ENCODE measurements around the gene PAQR4.

PAQR4 gene

DNA sequence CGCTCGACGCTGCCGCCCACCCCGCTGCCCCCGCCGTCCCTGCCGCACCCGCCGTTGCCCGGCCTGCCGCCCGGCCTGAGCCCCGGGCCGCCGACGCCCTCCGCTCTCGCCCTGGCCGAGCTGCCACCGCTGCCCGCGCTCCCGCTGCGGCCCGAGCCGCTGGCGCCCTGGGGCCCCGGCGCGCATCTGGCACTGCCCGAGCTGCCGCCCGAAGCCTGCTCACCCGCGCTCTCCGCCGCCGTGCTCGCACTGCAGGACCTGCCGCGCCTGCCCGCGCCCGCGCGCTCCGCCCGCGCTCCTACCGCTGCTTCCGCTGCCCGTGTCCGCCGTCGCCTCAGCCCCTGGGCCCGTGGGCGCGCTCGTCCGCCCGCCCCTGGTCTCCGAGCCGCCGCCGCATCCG, 35.2 kb downstream of the PAQR4 start:
- H3K4me3 ChIP-seq (ENCODE audit: control insufficient read depth, low read depth, low read length) = no peak overlapping the region
- TF ChIP-seq, protein P1, sequence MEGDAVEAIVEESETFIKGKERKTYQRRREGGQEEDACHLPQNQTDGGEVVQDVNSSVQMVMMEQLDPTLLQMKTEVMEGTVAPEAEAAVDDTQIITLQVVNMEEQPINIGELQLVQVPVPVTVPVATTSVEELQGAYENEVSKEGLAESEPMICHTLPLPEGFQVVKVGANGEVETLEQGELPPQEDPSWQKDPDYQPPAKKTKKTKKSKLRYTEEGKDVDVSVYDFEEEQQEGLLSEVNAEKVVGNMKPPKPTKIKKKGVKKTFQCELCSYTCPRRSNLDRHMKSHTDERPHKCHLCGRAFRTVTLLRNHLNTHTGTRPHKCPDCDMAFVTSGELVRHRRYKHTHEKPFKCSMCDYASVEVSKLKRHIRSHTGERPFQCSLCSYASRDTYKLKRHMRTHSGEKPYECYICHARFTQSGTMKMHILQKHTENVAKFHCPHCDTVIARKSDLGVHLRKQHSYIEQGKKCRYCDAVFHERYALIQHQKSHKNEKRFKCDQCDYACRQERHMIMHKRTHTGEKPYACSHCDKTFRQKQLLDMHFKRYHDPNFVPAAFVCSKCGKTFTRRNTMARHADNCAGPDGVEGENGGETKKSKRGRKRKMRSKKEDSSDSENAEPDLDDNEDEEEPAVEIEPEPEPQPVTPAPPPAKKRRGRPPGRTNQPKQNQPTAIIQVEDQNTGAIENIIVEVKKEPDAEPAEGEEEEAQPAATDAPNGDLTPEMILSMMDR (conservative IDR thresholded peaks at IDR 0.05; ENCODE audit: control insufficient read depth, insufficient read depth, low read depth, low read length) = no peak
- no peak for DNase-seq (ENCODE audit: low read depth)

DNA sequence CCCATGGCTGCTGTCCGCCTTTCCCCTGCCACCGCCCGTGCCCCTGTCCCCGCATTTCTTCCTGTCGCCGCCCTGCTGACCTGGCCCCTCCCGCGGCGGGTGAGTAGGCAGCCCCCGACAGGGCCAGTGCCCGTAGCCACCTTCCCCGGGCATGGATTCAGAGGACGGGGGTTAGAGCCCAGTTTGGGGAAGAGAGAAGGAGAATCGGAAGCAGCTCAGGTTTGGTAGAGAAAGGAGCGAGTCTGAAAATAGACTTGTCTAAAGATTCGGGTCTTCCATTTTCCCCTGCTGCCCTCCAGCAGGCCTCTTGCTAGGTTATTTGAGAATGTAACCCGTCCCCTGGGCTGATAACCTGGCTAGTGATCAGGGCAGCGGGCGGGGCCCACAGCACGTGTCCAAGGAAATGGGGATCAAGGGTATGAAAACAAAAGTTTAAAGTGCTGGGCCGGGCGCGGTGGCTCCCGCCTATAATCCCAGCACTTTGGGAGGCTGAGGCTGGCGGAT, 35.7 kb downstream of the PAQR4 start:
- no peak overlapping the region for H3K4me3 ChIP-seq (ENCODE audit: control insufficient read depth, low read depth, low read length)
- TF ChIP-seq, protein P1 (conservative IDR thresholded peaks at IDR 0.05; ENCODE audit: control insufficient read depth, insufficient read depth, low read depth, low read length) = no peak
- DNase-seq (ENCODE audit: low read depth) = no peak

DNA sequence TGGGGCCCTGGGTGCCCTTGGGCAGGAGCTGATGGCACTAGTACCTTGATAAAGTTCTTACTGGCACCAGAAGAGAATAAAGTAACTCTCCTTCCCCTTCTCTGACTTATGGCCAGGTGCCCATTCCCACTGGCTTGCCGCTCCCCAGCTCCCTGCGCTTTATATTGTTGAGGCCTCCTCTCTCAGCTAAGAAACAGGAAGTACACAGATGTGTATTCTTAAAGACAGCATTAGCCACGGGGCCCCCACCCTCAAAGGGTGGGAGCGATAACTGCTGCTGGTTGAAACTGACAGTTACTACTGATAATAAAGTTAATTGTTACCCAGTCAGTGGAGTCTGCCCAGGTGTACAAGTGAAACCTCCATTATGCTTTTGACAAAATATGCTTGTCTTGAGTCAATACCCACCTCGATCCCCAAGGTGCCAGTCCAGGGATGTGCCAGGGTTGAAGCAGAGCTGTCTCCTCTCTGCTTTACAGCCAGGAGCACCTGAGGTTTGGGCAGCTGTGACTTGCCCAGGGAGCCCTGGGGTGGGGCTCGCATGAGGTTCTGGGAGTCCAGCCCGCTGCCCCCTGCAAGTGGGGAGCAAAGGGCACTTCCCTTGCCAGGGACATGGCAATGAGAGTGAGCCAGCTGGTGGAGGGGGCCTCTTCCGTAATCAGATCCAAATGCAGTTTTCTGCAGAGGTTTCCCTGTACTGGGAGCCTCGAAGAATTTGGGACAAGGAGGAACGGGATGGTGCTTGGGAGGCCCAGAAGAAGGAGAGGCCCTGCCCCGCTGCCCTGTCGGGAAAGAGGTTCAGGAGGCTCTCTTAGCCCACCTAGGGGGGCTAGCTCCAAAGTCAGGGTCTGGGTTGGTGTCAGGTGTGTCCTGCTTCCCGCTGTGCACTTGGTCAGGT, 38.2 kb downstream of the PAQR4 start:
- TF ChIP-seq, protein P1 (conservative IDR thresholded peaks at IDR 0.05; ENCODE audit: control insufficient read depth, insufficient read depth, low read depth, low read length) = no peak
- no peak for DNase-seq (ENCODE audit: low read depth)
- no peak overlapping the region for H3K4me3 ChIP-seq (ENCODE audit: control insufficient read depth, low read depth, low read length)

DNA sequence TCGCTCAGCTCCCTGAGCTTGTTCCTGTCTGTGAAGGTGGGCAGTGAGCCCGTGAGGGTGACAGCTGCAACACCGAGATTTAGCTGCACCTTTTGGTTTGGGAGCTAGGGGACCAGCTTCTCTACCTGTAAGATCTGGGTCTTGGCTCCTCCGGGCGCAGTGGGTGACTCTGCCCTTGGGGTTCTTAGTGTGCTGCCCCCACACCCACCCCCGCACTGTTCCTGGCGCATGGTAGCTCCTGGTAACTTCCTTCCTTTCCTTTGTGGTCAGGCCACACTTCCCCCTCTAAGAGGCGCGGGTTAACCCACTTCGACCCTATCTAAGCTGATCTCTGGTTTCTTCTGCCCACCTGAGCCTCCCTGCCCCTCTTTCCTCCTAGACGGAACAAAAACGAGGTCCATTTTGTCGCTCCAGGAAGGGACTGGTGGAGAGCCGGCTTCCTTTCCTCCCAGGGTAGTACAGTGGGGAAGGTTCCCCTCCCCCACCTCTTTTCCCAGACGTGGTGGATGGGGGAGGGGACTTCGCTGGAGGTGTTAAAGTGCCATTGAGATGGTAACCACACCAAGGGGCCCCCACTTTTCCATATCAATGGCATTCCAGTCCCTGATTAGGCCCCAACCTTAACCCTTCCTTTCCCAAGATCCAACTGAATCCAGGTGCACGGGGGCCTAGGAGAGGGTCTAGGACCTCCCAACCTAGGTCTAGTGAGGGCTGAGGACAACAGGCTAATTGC, 39.0 kb downstream of the PAQR4 start:
- no peak for DNase-seq (ENCODE audit: low read depth)
- no peak overlapping the region for H3K4me3 ChIP-seq (ENCODE audit: control insufficient read depth, low read depth, low read length)
- TF ChIP-seq, protein P1 (conservative IDR thresholded peaks at IDR 0.05; ENCODE audit: control insufficient read depth, insufficient read depth, low read depth, low read length) = no peak

DNA sequence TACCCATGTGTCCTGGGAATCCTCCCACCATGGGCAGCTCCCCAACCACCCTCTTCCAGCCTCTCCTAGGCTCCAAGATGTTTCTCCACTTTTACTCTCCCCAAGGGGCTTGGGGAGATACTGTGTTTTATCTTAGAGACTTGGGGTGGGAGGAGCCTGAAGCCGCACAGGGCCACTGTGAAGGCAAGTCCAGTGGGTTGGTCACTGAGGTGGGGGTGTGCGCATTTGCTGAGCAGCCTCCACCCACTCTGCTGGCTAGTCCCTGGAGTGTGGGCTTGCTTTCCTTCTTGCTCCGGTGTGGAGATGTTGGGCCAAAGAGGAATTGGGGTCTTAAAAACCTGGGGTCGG, 39.5 kb downstream of the PAQR4 start:
- no peak for DNase-seq (ENCODE audit: low read depth)
- TF ChIP-seq, protein P1 (conservative IDR thresholded peaks at IDR 0.05; ENCODE audit: control insufficient read depth, insufficient read depth, low read depth, low read length) = no peak
- H3K4me3 ChIP-seq (ENCODE audit: control insufficient read depth, low read depth, low read length) = no peak overlapping the region

DNA sequence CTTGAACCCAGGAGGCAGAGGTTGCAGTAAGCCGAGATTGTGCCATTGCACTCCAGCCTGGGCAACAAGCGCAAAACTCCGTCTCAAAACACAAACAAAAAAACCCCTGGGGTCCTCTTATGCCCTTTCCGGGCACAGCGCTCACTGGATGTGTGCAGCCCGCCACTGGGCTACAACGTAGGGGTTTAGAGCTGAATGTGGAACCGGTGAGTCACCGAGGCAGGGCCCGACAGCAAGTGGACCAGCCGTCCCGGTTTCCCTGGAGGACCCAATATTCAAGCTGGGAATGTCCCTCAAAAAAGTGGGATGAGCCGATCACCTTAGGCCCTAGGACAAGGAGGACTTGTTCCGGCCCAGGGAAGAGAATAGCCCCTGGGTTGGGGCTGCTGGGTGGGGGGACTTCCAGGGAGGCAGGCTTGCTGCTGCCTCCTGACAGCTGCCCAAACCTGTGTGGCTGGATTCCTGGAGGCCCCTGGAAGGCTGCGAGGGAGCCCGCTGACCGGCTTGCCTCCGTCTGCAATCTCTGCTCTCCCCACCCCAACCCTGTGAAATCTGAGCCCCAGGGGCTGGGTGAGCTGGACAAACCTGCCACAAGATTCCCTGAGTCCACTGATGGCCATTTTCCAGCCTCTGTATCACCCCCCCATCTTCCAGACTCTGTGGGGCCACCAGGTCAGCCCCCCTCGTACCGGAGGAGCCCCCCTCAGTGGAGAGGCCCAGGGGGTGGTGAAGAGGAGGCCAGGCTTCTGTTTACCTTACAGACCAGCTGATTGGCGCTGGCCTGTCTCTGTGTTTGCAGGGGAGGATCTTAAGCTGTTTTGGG, 40.6 kb downstream of the PAQR4 start:
- DNase-seq (ENCODE audit: low read depth) = no peak
- H3K4me3 ChIP-seq (ENCODE audit: control insufficient read depth, low read depth, low read length) = no peak overlapping the region

More for the DNA sequence above, 40.6 kb downstream of the PAQR4 start:
- TF ChIP-seq, protein P1 (conservative IDR thresholded peaks at IDR 0.05; ENCODE audit: control insufficient read depth, insufficient read depth, low read depth, low read length) = no peak
